ENCODE results near the gene PAF1. TPM values are rescaled to one million over a fixed set of nuclear protein-coding genes. Genes with fewer than 3 reads are reported as not detected.
A peak's percentile ranks its signal among the peaks of the same experiment; 100 is the strongest.

Gene PAF1
- total RNA-seq, result 27.4 and 32.1 TPM in 2 replicates

DNA sequence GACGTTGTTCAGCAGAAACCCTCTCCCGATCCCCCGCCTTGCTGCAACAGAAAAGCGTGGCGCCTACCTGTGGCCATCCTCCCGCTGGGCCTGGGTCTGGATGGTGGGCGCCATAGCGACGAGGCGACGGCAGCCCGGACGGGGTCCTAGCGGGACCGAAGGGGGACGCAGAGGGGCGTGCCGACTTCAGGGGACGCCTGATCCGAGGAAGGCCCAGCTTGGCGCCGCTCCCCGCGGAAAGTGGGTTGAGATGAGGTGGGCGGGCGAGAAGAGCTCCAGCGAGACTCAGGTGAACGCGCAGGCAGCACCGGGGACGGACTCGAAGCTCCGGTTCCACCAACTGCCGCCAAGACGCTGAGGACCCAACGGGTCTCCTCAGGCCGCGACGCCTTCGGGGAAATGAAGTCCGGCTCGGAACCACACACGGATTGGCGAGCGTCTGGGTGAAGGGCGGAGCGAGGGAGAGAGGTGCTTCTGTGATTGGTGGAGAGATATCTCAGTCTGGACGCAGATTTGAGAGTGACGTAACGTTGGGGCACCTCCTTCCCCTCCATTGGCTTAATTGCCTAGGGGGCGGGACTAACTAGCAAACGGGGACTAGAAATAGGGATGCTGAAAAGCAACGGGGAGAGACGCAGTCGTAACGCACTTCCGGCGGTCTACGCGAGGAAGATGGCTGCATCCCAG is at the start of gene PAF1, which contains the start of gene MED29:
Gene PAF1 (minus strand): TSS at position 356 of the 687 bp plus-strand sequence. CDS start 242 bp downstream, at position 114.
Gene MED29 (plus strand): TSS at position 628 of the 687 bp plus-strand sequence. CDS start 45 bp downstream, at position 673.
- DNase-seq (ENCODE audit: extremely low read depth, low read depth, low spot score), result peak; percentile 99

DNA sequence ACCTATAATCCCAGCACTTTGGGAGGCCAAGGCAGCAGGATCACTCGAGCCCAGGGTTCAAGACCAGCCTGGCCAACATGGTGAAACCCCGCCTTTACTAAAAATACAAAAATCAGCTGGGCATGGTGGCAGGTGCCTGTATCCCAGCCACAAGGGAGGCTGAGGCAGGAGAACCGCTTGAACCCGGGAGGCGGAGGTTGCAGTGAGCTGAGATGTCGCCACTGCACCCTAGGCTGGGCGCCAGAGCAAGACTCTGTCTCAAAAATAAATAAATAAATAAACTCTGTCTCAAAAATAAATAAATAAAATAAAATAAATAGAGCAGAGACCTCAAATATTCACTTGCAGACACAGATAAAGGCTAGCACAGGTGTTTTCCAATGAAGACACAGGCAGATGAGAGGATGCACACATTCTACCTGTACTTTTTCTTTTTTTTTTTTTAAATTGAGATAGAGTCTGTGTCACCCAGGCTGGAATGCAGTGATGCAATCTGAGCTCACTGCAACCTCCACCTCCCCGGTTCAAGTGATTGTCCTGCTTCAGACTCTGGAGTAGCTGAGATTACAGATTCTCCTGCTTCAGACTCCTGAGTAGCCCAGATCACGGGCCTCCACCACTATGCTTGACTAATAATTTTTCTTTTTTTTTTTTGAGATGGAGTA is 47.5 kb upstream of the PAF1 start:
- no peak for DNase-seq (ENCODE audit: extremely low read depth, low read depth, low spot score)

DNA sequence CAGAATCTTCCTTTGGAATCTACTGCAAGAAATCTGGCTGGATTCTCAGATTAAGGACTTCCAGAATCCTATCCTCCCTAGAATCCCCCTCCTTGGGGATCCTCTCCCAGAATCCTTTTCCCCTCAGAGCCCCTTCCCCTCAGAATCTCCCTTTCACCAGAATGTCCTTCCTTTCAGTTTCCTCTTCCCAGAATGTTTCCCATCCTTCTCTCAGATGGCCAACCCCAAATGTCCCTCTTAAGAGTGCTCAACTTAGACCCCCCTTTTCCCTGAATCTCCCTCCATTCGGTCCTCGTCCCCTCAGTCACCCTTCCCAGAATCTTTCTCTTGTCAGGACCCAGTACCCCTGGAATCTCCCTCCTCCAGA is 45.4 kb upstream of the PAF1 start:
- DNase-seq (ENCODE audit: extremely low read depth, low read depth, low spot score), result no peak

DNA sequence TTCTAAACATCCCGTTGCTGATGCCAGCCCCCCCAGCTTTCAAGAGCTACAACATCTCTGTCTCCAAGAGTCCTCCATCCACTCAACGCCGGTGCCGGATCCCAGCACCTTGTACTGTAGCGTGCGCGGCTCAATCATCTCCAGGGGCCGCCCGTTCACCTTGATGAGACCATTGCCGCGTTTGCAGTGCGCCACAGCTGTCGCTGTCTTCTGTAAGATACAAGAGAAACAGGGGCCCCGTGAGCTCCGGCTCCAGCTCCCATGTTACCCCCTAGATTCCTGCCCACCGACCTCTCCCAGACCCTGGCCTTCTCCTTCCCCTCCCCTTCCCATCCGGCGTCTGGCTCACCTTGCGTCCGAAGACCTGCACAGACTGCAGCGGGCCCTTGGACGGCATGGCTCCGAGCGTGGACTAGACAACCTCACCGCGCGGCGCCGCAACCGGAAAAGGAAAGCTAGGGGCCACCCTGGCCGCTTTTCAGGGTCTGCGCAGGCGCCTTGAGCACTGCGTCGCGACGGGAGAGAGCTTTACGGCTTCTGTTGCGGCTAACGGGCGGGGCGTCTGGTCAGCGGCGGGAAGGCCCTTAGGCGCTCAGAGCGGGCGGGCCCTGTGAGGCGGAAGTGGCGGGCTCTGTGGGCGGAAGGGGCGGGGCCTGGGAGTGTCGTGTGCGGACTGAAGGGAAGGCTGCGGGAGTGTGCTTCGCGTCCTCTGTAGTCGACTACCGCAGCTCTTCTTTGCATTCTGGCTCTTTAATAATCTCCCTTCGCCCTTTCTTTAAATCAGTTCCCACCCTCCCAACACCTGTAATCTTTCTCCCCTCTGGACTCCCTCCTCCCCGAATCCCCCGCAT is 44.8 kb upstream of the PAF1 start, which contains the start of gene RPS16:
Gene RPS16 (minus strand): TSS at position 451 of the 851 bp plus-strand sequence. CDS start 54 bp downstream, at position 397.
- peak; percentile 65 for DNase-seq (ENCODE audit: extremely low read depth, low read depth, low spot score)

DNA sequence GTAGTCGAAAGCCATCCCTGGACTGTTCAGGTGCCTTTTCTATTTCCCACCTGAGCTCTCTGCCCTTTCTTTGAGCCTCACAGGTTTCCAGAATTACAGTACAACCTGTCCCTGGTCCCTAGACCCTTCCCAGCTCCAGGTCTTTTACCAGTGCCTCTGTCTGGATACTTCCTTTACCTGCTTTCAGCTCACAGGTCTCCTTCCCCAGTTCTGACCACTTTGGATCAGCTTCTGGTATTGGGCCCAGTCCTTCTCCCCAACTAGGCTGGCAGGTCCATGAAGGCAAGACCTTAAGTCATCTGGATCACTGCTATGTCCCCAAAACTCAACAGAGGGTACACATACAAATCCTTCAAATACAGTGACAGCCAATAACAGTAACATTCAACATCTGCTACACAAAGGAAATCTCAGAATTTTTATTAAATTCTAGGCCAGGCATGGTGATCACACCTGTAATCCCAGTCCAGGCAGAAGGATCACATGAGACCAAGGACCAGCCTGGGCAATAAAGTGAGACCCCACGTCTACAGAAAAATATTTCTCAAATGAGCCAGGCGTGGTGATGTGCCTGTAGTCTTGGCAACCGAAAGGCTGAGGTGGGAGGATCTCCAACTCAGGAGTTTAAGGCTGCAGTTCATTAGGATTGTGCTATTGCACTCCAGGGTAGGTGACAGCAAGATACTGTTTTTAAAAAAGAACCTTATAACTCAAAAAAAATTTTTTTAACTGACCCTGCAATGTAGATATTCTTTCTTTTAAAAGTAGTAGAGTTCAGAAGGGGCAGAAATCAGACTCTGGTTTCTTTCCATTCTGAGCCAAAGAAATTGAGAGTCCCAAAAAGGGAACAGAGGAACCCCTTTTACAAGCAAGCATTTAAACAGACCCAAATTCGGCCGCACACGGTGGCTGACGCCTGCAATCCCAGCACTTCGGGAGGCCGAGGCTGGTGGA is 43.5 kb upstream of the PAF1 start:
- DNase-seq (ENCODE audit: extremely low read depth, low read depth, low spot score), result no peak

DNA sequence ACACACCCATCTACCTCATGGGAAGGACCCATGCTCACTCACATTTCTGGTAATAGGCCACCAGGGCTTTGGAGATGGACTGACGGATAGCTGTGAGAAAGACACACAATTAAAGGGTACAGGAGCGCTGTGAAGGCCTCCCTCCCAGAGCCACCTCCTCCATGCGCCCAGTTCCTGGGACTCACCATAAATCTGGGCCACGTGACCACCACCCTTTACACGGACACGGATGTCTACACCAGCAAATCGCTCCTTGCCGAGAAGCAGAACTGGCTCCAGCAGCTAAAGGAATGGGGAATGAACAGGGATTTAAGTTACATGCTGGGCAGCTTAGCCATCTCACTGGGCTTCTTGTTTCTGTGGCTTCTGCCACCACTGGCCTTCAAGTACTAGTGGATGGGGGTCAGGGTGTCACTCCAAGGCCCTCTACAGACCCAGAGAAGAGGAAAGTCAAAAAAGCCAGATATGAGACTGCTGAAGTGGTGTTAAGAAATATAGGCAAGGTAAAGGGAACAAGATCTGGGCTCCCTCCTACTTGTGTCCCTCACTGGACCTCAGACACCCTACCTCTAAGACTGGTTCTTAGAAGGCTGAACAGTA is 42.7 kb upstream of the PAF1 start:
- DNase-seq (ENCODE audit: extremely low read depth, low read depth, low spot score), result no peak

DNA sequence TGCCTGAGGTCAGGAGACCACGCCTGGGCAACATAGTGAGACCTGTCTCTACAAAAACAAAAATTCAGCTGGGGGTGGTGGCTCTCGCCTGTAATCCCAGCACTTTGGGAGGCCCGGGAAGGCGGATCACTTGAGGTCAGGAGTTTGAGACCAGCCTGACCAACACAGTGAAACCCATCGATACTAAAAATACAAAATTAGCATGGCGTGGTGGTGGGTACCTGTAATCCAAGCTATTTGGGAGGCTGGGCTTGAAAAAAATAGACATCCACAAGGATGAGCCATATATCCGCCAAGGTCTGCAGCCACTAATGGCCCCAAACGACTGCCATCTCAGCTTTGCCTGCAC is 41.7 kb upstream of the PAF1 start:
- DNase-seq (ENCODE audit: extremely low read depth, low read depth, low spot score), result no peak

DNA sequence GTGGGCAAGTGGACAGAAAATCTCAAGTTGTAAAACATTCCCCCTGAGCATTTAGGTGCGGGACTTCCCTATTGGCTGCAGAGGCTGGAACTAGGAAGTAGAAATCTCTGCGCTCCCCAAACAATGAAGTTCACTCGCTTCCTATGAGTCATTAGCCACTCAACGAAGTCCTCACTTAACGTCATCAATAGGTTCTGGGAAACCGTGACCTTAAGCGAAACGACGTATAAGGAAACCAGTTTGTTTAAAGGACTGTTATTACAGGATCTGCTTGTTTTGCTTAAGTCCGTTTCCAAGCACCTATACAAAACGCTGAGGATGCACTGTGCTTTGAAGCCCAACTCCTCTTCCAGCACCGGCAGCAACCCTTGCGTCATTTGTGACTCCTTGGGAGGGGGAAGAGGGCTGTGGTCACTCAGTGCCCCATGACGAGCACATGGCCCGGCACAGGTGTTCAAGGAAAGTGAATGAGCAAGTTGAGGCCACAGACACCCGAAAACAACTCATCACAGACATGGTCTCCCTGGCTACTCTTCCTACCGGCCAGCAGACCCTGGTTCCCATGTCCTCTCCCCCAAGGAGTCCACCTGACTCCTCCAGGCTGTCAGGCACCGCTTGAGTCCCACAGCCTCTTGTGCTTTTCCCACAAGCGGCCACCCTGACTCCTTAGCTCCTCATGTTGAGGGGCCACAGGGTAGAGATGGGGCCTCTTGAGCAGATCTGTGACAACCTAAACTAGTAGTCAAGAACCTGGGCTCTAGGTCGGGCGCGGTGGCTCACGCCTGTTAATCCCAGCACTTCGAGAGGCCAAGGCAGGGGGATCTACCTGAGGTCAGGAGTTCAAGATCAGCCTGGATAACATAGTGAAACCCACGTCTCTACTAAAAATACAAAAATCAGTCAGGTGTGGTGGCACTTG is 40.0 kb upstream of the PAF1 start:
- DNase-seq (ENCODE audit: extremely low read depth, low read depth, low spot score), result peak; percentile 100

DNA sequence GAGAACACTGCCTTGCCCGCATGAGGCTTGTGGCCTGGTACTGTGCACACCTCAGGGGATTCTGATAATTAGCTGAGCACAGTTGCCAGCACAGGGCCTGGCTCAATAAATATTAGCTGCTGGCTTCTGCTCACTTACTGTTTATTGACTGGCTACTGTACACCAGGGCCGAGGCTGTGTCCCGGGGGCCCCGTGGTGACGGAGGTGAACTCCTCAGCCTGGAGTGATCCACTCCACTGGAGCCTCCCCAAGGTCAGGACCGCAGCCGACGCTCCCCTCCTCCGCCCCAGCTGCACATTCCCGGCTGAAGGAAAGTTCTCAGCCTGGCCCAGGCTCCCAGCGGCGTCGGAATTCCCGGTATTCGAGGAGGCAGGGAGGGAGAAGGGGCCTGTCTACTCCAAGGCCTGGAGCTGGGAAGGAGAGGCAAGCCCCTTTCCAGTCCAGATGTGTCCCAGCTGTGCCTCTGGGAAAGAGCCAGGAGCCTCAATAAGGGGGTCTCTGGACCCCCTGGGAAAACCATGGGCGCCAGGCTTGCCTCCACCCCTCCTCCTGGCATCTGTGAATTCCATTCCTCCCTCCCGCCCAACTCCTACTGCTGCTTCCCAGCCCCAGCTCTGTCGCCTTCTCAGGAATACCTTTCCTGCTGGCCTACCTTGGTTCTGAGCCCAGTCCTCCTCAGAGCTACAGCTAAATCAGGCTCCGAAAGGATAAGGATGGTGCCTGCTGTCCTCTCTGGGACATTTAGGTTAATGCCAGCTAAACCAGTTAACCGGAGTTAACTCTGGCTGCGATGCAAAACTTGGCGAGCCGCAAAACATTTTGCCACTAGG is 37.6 kb upstream of the PAF1 start:
- DNase-seq (ENCODE audit: extremely low read depth, low read depth, low spot score), result no peak

DNA sequence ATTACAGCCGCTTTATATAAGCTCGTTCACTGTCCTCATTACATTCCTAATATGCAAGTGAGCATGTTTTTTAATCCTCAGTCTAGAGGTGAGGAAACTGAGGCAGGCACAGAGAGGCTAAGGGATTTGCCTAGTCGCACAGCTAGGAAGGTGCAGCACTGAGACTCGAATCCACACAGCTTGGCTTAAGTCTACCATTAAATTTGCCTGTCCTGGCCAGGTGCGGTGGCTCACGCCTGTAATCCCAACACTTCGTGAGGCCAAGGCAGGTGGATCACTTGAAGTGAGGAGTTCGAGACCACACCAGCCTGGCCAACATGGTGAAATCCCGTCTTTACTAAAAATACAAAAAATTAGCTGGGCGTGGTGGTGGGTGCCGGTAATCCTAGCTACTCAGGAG is 36.8 kb upstream of the PAF1 start:
- no peak for DNase-seq (ENCODE audit: extremely low read depth, low read depth, low spot score)

DNA sequence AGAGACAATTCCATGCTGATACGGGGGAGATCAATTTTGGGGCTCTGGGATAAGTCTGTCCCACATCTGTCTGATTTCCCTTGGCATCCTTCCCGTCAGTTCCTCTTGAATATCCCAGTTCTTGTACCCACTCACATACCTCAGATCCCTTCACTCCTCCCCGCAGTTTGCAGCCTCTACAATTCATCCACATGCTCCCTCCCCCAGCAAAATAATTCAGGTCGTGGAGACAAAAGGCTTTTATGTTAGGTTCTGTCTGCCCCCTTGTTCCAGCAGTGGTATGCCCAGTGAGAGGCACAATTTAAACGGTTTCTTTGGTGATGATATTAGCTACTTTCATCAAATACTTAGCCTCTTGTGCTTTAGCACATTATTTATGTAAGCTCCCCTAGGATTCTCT is 35.3 kb upstream of the PAF1 start:
- DNase-seq (ENCODE audit: extremely low read depth, low read depth, low spot score), result no peak

DNA sequence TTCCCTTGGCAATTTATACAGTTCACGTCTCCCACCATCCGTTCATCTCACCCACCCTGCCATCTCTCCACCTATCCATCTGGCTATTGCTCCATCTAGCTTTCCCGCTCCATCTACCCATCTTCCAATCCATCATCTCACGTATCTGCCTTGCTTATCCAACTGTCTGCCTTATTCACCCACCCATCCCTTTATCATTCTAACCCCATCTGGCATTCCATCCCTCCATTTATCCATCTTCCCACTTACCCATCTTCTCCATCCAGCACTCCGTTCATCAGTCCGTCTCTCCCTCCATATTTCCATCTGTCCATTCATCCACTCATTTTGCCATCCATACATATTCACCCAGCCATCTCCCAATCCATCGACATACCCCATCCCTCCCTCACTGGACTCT is 34.8 kb upstream of the PAF1 start:
- no peak for DNase-seq (ENCODE audit: extremely low read depth, low read depth, low spot score)

DNA sequence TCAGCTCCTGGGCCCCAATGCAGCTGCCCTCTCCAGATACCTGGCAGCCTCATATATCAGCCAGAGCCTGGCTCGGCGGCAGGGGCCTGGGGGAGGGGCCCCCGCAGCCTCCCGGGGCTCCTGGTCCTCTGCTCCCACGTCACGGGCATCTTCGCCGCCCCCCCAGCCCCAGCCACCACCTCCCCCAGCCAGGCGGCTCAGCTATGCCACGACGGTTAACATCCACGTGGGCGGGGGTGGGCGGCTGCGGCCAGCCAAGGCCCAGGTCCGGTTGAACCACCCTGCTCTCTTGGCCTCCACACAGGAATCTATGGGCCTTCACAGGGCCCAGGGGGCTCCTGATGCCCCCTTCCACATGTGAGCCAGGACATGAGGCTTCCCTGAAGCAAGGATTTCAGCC is 34.0 kb upstream of the PAF1 start:
- DNase-seq (ENCODE audit: extremely low read depth, low read depth, low spot score), result no peak

DNA sequence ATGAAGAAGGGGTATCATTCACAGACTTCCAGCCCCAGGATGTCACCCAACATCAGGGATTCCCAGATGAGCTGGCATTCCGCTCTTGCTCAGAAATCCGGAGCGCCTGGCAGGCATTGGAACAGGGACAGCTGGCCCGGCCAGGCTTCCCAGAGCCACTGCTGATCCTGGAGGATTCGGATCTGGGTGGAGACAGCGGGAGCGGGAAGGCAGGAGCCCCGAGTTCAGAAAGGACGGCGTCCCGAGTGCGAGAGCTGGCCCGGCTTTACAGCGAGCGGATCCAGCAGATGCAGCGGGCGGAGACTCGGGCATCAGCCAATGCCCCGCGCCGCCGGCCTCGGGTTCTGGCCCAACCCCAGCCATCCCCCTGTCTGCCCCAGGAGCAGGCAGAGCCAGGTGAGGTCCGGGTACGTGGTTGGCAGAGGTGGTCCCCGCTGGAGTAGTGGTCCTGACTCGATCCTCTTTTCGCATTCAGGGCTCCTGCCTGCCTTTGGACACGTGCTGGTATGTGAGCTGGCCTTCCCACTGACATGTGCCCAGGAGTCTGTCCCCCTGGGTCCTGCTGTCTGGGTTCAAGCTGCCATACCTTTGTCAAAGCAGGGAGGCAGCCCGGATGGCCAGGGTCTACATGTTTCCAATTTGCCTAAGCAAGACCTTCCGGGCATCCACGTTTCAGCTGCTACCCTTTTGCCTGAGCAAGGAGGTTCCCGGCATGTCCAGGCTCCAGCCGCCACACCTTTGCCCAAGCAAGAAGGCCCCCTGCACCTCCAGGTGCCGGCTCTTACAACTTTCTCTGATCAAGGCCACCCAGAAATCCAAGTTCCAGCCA is 32.6 kb upstream of the PAF1 start:
- no peak for DNase-seq (ENCODE audit: extremely low read depth, low read depth, low spot score)

DNA sequence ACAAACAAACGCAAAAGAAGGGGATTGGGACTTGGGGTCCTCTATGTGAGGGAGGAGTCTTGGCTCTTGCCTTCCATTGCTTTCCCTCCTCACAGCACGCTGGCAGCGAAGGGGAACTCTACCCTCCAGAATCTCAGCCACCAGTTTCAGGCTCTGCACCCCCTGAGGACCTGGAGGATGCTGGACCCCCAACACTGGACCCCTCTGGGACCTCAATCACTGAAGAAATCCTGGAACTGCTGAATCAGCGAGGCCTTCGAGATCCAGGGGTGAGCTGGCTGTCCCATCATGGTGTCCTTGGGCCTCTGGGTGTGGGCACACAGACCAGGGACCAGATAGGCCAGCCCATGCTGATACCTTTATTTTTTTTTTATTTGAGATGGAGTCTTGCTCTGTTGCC is 31.1 kb upstream of the PAF1 start:
- no peak for DNase-seq (ENCODE audit: extremely low read depth, low read depth, low spot score)

DNA sequence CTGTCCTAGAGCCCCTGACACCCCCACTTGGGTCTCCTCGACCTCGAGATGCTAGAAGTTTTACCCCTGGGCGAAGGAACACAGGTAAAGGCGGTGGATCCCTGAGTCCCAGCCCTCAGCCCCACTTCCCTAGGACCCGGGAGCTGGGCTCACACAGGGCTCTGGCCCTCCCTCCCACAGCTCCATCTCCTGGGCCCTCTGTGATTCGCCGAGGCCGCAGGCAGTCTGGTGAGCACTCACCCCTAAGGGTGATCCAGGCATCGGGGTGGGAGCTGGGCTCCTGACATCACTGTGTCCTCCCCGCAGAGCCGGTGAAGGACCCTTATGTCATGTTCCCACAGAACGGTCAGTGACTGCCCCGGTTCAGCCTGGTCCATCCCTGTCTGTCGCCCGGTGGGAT is 29.9 kb upstream of the PAF1 start:
- DNase-seq (ENCODE audit: extremely low read depth, low read depth, low spot score), result no peak

DNA sequence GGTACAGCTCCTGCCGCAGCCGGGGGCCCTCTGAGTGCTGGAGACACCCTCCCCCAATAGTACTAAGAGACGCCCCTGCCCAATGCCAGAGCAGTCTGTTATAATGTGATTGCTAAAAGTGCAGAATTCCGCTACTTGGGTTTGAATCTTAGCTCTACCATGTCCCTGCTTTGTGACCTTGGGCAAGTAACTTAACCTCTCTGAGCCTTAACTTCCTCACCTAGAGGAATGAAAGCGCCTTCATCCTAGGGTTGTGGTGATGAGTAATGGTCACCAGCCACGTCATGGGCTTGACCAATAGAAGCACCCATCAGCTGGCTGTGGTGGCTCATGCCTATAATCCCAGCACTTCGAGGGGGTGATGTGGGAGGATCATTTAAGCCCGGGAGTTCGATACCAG is 28.1 kb upstream of the PAF1 start:
- no peak for DNase-seq (ENCODE audit: extremely low read depth, low read depth, low spot score)
